Occipital lobe (tissue), 2 donors: ENCODE results near the gene P2RX3. TPM values are rescaled to one million over a fixed set of nuclear protein-coding genes. Genes with fewer than 3 reads are reported as not detected.
"Not testable (repeated sequence)": the region's sequence is repeated elsewhere in the genome, so short reads cannot be mapped to it uniquely, and the experiment has no call there.

Source experiments
- DNase-seq: peaks from one replicate; lab custom pipeline; 2025; lab: John Stamatoyannopoulos, UW
- total RNA-seq: library from RNA; depleted of rRNA; stranded (reverse); fragments of >200 nt; gene quantifications from one replicate; pipeline ENCODE4 v1.2.3, GENCODE V29; 2014

The P2RX3 gene
- total RNA-seq, 1 donor from 2014 or later = not detected

GRCh38 chr11:57348636-57349313 lies 10.6 kb downstream of the P2RX3 start:
- no peak for DNase-seq

- no peak for DNase-seq
Measured at GRCh38 chr11:57349491-57350274, 11.5 kb downstream of the P2RX3 start.

GRCh38 chr11:57353036-57353435 lies 14.9 kb downstream of the P2RX3 start:
- DNase-seq = no peak

- no peak for DNase-seq
Measured at GRCh38 chr11:57353446-57353845, 15.3 kb downstream of the P2RX3 start.

GRCh38 chr11:57353852-57354251 lies 15.7 kb downstream of the P2RX3 start:
- no peak for DNase-seq

- no peak for DNase-seq
Measured at GRCh38 chr11:57354699-57355098, 16.5 kb downstream of the P2RX3 start.

- peak; percentile 27 for DNase-seq
Measured at GRCh38 chr11:57356268-57356667, 18.1 kb downstream of the P2RX3 start.

GRCh38 chr11:57357310-57357709 lies 19.2 kb downstream of the P2RX3 start:
- DNase-seq = no peak

GRCh38 chr11:57357856-57358255 lies 19.7 kb downstream of the P2RX3 start:
- DNase-seq = no peak

GRCh38 chr11:57358543-57358961 lies 20.4 kb downstream of the P2RX3 start:
- no peak for DNase-seq

- no peak for DNase-seq
Measured at GRCh38 chr11:57358991-57359390, 20.8 kb downstream of the P2RX3 start.

- DNase-seq = no peak
Measured at GRCh38 chr11:57359396-57359795, 21.2 kb downstream of the P2RX3 start.

GRCh38 chr11:57359896-57360690 lies 21.9 kb downstream of the P2RX3 start:
- DNase-seq = no peak

- DNase-seq = no peak
Measured at GRCh38 chr11:57360991-57361390, 22.8 kb downstream of the P2RX3 start.

- not testable (repeated sequence) for DNase-seq
Measured at GRCh38 chr11:57361420-57361819, 23.3 kb downstream of the P2RX3 start.

GRCh38 chr11:57361926-57362325 lies 23.8 kb downstream of the P2RX3 start:
- no peak for DNase-seq

GRCh38 chr11:57363131-57364080 lies 25.3 kb downstream of the P2RX3 start:
- peak; percentile 46 for DNase-seq

GRCh38 chr11:57364851-57365660 lies 26.9 kb downstream of the P2RX3 start:
- peak; percentile 15 for DNase-seq

GRCh38 chr11:57368106-57368844 lies 30.1 kb downstream of the P2RX3 start:
- DNase-seq = no peak
